Transverse colon (tissue), 4 donors: ENCODE results near the gene MAPK4. TPM values are rescaled to one million over a fixed set of nuclear protein-coding genes. Genes with fewer than 3 reads are reported as not detected.

Experiments used
- DNase-seq: peaks from one replicate; pipeline ENCODE4 v3.0.0-alpha.2; 2019
- H3K27ac ChIP-seq, 4 donors: fragments of 200-600 bp; sonication (generic); 2 replicates each; pipeline ENCODE4 v1.5.1; 2016 to 2018; ENCODE audit warnings: inconsistent platforms in 4 of 4
- H3K27me3 ChIP-seq: fragments of 200-600 bp; sonication (generic); 2 replicates; pipeline ENCODE4 v1.5.1; 2017; ENCODE audit warnings: inconsistent platforms
- H3K36me3 ChIP-seq, 4 donors: fragments of 200-600 bp; sonication (generic); 2 replicates each; pipeline ENCODE4 v1.5.1; 2017 to 2019; ENCODE audit warnings: inconsistent platforms in 4 of 4
- H3K4me1 ChIP-seq, 4 donors: fragments of 200-600 bp; sonication (generic); 2 replicates each; pipeline ENCODE4 v1.5.1; 2017 to 2020; ENCODE audit warnings: inconsistent platforms in 4 of 4
- H3K4me3 ChIP-seq, 4 donors: fragments of 200-600 bp; sonication (generic); 1 replicate in 1 of 4; 2 replicates in 3 of 4; pipeline versions ENCODE4 v1.5.1 to v1.6.1; 2017 to 2019; ENCODE audit warnings: inconsistent platforms in 4 of 4
- H3K9me3 ChIP-seq, 2 donors: fragments of 200-600 bp; sonication (generic); 2 replicates each; pipeline ENCODE4 v1.5.1; 2017 to 2019; ENCODE audit warnings: inconsistent platforms in 2 of 2
- EP300 ChIP-seq: sonication (generic); formaldehyde crosslinking; IDR thresholded peaks from one replicate; pipeline ENCODE4 v1.6.1; 2017; ENCODE audit warnings: antibody characterized with exemption, low read depth
- POLR2A ChIP-seq: fragments of 450-650 bp; IDR thresholded peaks from one replicate; pipeline ENCODE4 v1.6.1; 2016; ENCODE audit warnings: antibody characterized with exemption, mild to moderate bottlenecking, moderate library complexity
- POLR2AphosphoS5 ChIP-seq, 3 donors: sonication (generic); formaldehyde crosslinking; IDR thresholded peaks; one replicate each; pipeline ENCODE4 v1.6.1; 2016; ENCODE audit warnings: antibody characterized with exemption in 3 of 3
- WGBS, 2 donors: methylation state at CpG; one replicate each; pipeline ENCODE4 v1.1.5; 2018; ENCODE audit warnings: low coverage in 1 of 2; 5-methylcytosine and 5-hydroxymethylcytosine counted together
- in situ Hi-C, 4 donors: fragments of 200-750 bp; cut with MboI; loops; one replicate each; pipeline versions ENCODE4 v1.15.0 to v1.15.1; 2017; ENCODE audit warnings: low sequenced_read_pairs in 3 of 4, low pct_ligation_motif_present in 1 of 4, low pct_unique_long_range_greater_than_20kb in 1 of 4
- intact Hi-C: fragments of 100-400 bp; cut with DNase I; formaldehyde crosslinking; loops from one replicate; pipeline ENCODE4 v1.15.1; 2023; ENCODE audit warnings: low total_unique reads
- total RNA-seq, 4 donors: library from RNA; depleted of rRNA; stranded (reverse); fragments of >200 nt; gene quantifications; one replicate each; pipeline ENCODE4 v1.1.0, GENCODE V29; 2016
- TF ChIP-seq, protein P1 (sequence below), 5 experiments: fragments of 200-600 bp in 3 of 5; fragments of 450-650 bp in 2 of 5; sonication (generic) in 3 of 5; IDR thresholded peaks; 1 replicate in 2 of 5; 2 replicates in 3 of 5; pipeline ENCODE4 v1.5.1; 2016 to 2017; ENCODE audit warnings: antibody characterized with exemption in 5 of 5, inconsistent platforms in 3 of 5, mild to moderate bottlenecking in 2 of 5, moderate library complexity in 1 of 5

The MAPK4 gene
- total RNA-seq, 4 donors from 2014 or later = 1.6 to 20.1 (median 5.7) TPM

DNA sequence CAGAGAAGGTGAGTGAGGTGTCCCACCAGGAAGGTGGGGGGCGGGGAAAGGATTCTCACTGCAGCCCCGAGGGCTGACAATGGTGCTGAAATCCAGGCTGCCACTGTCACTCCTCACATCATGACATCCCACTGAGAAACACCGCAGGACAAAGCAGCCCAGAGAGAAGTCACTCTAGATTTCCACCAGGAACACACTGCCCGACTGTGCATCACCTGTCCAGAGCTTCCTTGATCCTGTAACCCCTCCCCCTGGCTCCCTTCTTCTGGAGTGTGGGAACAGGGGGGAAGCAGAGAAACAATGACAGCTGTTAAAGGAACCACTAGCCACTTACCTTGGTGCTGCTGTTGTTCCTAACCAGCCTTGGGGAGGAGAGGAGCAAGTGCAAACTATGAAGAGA lies 190.1 kb downstream of the MAPK4 start:
- TF ChIP-seq POLR2A (no peak), EP300 (no peak), POLR2AphosphoS5 (IDR thresholded peaks at IDR 0.05) (no peak)
- TF ChIP-seq, protein P1, sequence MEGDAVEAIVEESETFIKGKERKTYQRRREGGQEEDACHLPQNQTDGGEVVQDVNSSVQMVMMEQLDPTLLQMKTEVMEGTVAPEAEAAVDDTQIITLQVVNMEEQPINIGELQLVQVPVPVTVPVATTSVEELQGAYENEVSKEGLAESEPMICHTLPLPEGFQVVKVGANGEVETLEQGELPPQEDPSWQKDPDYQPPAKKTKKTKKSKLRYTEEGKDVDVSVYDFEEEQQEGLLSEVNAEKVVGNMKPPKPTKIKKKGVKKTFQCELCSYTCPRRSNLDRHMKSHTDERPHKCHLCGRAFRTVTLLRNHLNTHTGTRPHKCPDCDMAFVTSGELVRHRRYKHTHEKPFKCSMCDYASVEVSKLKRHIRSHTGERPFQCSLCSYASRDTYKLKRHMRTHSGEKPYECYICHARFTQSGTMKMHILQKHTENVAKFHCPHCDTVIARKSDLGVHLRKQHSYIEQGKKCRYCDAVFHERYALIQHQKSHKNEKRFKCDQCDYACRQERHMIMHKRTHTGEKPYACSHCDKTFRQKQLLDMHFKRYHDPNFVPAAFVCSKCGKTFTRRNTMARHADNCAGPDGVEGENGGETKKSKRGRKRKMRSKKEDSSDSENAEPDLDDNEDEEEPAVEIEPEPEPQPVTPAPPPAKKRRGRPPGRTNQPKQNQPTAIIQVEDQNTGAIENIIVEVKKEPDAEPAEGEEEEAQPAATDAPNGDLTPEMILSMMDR (IDR thresholded peaks at IDR 0.05) = no peak
- no peak overlapping the region for H3K4me3 ChIP-seq
- no peak overlapping the region for H3K27ac ChIP-seq
- H3K4me1 ChIP-seq = no peaks in the 10 kb centered on the region
- no peaks in the 10 kb centered on the region for H3K36me3 ChIP-seq
- intact Hi-C loops = no loop called here
- peaks cover 3% of the 10 kb centered on the region for H3K27me3 ChIP-seq
- in situ Hi-C loops = no loop called here
- no peaks in the 10 kb centered on the region for H3K9me3 ChIP-seq
- WGBS, 2 donors = 68 to 80% methylated on average over 1 to 4 of the region's 4 CpGs
- DNase-seq = no peak

DNA sequence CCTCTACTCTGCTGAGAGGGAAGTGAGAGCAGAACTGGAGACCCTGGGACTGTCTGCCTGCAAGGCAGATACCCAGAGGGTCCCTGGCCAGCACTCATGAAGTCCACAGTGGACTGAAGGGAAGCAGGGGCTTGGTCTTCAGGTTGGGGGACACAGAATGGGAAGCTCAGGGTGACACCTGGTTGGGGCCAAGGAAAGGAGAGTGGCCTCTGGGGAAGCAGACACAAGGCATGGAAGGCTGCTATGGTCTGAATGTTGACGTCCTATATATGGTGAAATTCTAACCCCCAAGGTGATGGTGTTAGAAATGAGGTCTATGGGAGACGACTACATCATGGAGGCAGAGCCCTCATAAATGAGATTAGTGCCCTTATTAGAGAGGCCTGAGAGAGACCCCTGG lies 190.7 kb downstream of the MAPK4 start:
- intact Hi-C loops (no loop called here), in situ Hi-C loops (no loop called here)
- 89 to 92% methylated on average over 2 of the region's 2 CpGs for WGBS, 2 donors

DNA sequence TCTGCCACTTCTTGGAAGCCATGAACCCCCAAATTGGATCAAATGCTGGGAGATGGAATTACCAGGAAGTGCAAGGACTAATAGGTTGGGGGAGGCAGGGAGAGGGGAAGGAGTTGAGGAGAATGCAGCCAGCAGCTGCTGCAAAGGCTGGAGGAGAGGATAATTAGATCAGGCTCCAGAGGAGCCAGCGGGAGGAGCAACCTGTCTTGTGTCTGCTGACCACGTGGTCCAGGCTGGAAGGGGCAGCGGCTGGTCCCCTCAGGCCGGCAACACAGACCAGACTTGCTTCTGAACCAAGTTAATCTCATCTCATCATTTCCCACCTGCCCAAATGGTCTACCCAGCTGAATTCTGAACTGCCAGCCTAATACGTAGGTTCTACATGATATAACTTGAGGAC lies 191.6 kb downstream of the MAPK4 start:
- no peak for TF ChIP-seq EP300
- TF ChIP-seq, protein P1 (IDR thresholded peaks at IDR 0.05) = no peak
- TF ChIP-seq POLR2A = no peak
- TF ChIP-seq POLR2AphosphoS5 (IDR thresholded peaks at IDR 0.05) = no peak
- in situ Hi-C loops (no loop called here), intact Hi-C loops (no loop called here)
- H3K4me1 ChIP-seq = no peaks in the 10 kb centered on the region
- H3K27me3 ChIP-seq = peaks cover 11% of the 10 kb centered on the region
- H3K36me3 ChIP-seq = no peaks in the 10 kb centered on the region
- no peak overlapping the region for H3K27ac ChIP-seq
- WGBS, 2 donors = 40 to 46% methylated on average over 1 to 5 of the region's 5 CpGs
- DNase-seq = no peak
- no peaks in the 10 kb centered on the region for H3K9me3 ChIP-seq
- no peak overlapping the region for H3K4me3 ChIP-seq

More for the DNA sequence above, 190.7 kb downstream of the MAPK4 start:
- TF ChIP-seq POLR2AphosphoS5 (IDR thresholded peaks at IDR 0.05) = no peak
- TF ChIP-seq, protein P1 (IDR thresholded peaks at IDR 0.05) = no peak
- no peak for TF ChIP-seq POLR2A
- TF ChIP-seq EP300 = no peak
- Histone ChIP-seq H3K4me1 (no peaks in the 10 kb centered on the region), H3K36me3 (no peaks in the 10 kb centered on the region), H3K9me3 (no peaks in the 10 kb centered on the region), H3K4me3 (no peak overlapping the region), H3K27me3 (peaks cover 7% of the 10 kb centered on the region), H3K27ac (no peak overlapping the region)
- no peak for DNase-seq

DNA sequence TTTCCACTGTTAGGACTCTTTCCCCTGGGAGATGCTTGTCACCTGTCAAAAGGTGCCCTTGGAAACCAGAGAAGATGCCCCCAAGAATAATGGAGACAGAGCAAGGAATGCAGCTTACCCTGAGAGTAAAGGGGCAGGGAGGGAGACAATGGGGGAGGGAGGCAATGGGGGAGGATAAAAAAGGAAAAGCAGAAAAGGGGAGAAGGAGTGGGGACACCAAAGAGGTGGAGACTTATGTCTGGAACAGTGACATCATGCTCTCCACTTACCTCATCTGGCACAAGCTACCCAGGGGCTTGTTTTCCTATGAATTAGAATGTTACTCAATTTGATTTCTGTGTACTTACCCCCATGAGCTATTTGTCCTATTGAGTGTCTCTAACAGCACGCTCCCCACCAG lies 192.1 kb downstream of the MAPK4 start:
- DNase-seq = no peak
- no peak overlapping the region for H3K4me3 ChIP-seq
- 67 to 74% methylated on average over 1 of the region's 1 CpG for WGBS, 2 donors
- in situ Hi-C loops = no loop called here
- no peaks in the 10 kb centered on the region for H3K36me3 ChIP-seq
- intact Hi-C loops = no loop called here
- H3K4me1 ChIP-seq = no peaks in the 10 kb centered on the region
- H3K27ac ChIP-seq = no peak overlapping the region
- peaks cover 11% of the 10 kb centered on the region for H3K27me3 ChIP-seq
- no peaks in the 10 kb centered on the region for H3K9me3 ChIP-seq
- TF ChIP-seq EP300 (no peak), POLR2AphosphoS5 (IDR thresholded peaks at IDR 0.05) (no peak), POLR2A (no peak)
- TF ChIP-seq, protein P1 (IDR thresholded peaks at IDR 0.05) = no peak
